ENCODE results near the gene HACL1. TPM values are rescaled to one million over a fixed set of nuclear protein-coding genes. Genes with fewer than 3 reads are reported as not detected.

HACL1 gene
- total RNA-seq, 1 donor, result 32.4 TPM

GRCh38 chr3:15528854-15529537 lies 72.4 kb downstream of the HACL1 start:
- TF ChIP-seq, protein P1, sequence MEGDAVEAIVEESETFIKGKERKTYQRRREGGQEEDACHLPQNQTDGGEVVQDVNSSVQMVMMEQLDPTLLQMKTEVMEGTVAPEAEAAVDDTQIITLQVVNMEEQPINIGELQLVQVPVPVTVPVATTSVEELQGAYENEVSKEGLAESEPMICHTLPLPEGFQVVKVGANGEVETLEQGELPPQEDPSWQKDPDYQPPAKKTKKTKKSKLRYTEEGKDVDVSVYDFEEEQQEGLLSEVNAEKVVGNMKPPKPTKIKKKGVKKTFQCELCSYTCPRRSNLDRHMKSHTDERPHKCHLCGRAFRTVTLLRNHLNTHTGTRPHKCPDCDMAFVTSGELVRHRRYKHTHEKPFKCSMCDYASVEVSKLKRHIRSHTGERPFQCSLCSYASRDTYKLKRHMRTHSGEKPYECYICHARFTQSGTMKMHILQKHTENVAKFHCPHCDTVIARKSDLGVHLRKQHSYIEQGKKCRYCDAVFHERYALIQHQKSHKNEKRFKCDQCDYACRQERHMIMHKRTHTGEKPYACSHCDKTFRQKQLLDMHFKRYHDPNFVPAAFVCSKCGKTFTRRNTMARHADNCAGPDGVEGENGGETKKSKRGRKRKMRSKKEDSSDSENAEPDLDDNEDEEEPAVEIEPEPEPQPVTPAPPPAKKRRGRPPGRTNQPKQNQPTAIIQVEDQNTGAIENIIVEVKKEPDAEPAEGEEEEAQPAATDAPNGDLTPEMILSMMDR (IDR thresholded peaks at IDR 0.05; ENCODE audit: insufficient read depth, low read length), result no peak

DNA sequence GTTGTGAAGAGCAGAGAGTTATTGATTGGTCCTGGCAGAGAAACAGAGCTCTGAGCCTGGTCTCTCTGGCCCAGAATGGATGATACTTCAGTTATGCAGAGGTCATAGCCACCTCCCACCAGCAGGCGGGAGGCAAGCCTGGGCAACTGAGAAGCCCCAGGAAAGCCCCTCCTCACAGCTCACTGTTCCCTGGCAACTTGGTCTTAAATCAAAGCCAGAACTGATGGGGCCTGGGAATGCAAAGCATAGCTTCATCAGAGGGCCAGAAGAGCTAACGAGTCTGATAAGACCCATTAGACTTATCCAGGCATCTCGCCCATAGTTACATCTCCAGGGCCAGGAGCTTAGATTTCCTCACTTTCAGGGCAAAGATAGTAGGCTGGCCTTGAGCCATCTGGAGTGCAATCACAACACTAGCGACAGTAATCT lies 74.3 kb downstream of the HACL1 start:
- DNase-seq (ENCODE audit: low read depth), result peak; percentile 88
- TF ChIP-seq, protein P1 (IDR thresholded peaks at IDR 0.05; ENCODE audit: insufficient read depth, low read length), result peak; percentile 66
- H3K4me3 ChIP-seq (ENCODE audit: low read depth, low read length), result no peak overlapping the region

More at GRCh38 chr3:15528854-15529537, 72.4 kb downstream of the HACL1 start:
- H3K4me3 ChIP-seq (ENCODE audit: low read depth, low read length), result no peak overlapping the region
- DNase-seq (ENCODE audit: low read depth), result no peak

DNA sequence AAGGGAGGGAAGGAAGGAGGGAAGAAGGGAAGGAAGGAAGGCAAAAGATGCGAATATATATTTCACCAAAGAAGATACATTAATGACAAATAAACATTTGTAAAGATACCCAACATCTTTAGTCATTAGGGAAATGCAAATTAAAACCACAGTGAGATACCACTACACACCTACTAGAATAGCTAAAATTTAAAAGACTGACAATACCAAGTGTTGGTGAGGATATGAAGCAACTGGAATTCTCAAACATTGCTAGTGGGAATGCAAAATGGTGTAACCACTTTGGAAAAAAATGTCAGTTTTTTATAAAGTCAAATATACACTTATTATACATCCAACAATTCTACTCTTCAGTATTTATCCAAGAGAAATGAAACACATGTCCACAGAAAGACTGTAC lies 75.6 kb downstream of the HACL1 start:
- TF ChIP-seq, protein P1 (IDR thresholded peaks at IDR 0.05; ENCODE audit: insufficient read depth, low read length), result no peak
- H3K4me3 ChIP-seq (ENCODE audit: low read depth, low read length), result no peak overlapping the region
- no peak for DNase-seq (ENCODE audit: low read depth)

- TF ChIP-seq, protein P1 (IDR thresholded peaks at IDR 0.05; ENCODE audit: insufficient read depth, low read length), result no peak
- DNase-seq (ENCODE audit: low read depth), result no peak
- H3K4me3 ChIP-seq (ENCODE audit: low read depth, low read length), result no peak overlapping the region
These were observed 77.5 kb downstream of the HACL1 start for GRCh38 chr3:15523660-15524417.

- no peak overlapping the region for H3K4me3 ChIP-seq (ENCODE audit: low read depth, low read length)
- DNase-seq (ENCODE audit: low read depth), result no peak
- TF ChIP-seq, protein P1 (IDR thresholded peaks at IDR 0.05; ENCODE audit: insufficient read depth, low read length), result no peak
These were observed 79.4 kb downstream of the HACL1 start for GRCh38 chr3:15522016-15522415.

DNA sequence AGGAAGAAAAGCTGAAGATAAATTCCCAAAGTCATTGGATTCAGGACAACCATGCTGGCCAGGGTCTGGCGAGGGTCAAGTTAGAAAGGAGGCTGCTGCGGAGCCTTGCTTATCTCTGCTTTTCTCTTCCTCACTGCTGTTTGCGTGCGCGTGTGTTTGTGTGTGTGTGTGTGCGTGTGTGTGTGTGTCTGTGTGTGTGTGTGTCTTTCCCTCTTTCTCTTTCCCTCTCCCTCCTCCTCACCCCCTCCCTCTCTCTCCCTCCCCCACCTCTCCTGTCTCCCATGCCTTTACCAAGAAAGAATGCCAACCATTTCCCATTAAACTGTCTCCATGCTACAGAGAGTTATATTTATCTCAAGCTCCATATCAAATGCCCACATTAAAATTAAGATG lies 79.8 kb downstream of the HACL1 start, which contains the start of gene COLQ:
COLQ (minus strand) TSS at position 134 of the 393 bp plus-strand sequence; CDS start at position 53, 81 bp downstream.
- H3K4me3 ChIP-seq (ENCODE audit: low read depth, low read length), result no peak within 1 kb of the TSS
- DNase-seq (ENCODE audit: low read depth), result no peak
- TF ChIP-seq, protein P1 (IDR thresholded peaks at IDR 0.05; ENCODE audit: insufficient read depth, low read length), result no peak
